BLaER1 treated with 17β-estradiol and CSF1 and Interleukin-3, amounts not matched to agents 10 nM and 100 nM (cell line): ENCODE results near the gene SDK2.

Experiments used
- H3K27ac ChIP-seq, 11 experiments: shearing (Covaris generic); formaldehyde crosslinking; 2 replicates each; pipeline ENCODE4 v1.8.1; 2022
- H3K27me3 ChIP-seq, 11 experiments: shearing (Covaris generic); formaldehyde crosslinking; 2 replicates each; pipeline ENCODE4 v1.8.1; 2022
- H3K36me3 ChIP-seq, 11 experiments: shearing (Covaris generic); formaldehyde crosslinking; 2 replicates each; pipeline ENCODE4 v1.8.1; 2022
- H3K4me1 ChIP-seq, 10 experiments: shearing (Covaris generic); formaldehyde crosslinking; 2 replicates each; pipeline ENCODE4 v1.8.1; 2022
- H3K4me2 ChIP-seq, 11 experiments: shearing (Covaris generic); formaldehyde crosslinking; 2 replicates each; pipeline ENCODE4 v1.8.1; 2022
- H3K4me3 ChIP-seq, 10 experiments: shearing (Covaris generic); formaldehyde crosslinking; 2 replicates each; pipeline ENCODE4 v1.8.1; 2022
- H3K9ac ChIP-seq, 11 experiments: shearing (Covaris generic); formaldehyde crosslinking; 2 replicates each; pipeline ENCODE4 v1.8.1; 2022
- H3K9me3 ChIP-seq, 11 experiments: shearing (Covaris generic); formaldehyde crosslinking; replicated peaks in 1 of 11; 2 replicates each; pipeline ENCODE4 v1.8.1; 2022
- H4K20me1 ChIP-seq, 11 experiments: shearing (Covaris generic); formaldehyde crosslinking; 2 replicates each; pipeline ENCODE4 v1.8.1; 2022
- Cebpa-rat ChIP-seq, 11 experiments: shearing (Covaris generic); IDR thresholded peaks; 2 replicates each; pipeline ENCODE4 v1.8.1; 2022

SDK2 gene

DNA sequence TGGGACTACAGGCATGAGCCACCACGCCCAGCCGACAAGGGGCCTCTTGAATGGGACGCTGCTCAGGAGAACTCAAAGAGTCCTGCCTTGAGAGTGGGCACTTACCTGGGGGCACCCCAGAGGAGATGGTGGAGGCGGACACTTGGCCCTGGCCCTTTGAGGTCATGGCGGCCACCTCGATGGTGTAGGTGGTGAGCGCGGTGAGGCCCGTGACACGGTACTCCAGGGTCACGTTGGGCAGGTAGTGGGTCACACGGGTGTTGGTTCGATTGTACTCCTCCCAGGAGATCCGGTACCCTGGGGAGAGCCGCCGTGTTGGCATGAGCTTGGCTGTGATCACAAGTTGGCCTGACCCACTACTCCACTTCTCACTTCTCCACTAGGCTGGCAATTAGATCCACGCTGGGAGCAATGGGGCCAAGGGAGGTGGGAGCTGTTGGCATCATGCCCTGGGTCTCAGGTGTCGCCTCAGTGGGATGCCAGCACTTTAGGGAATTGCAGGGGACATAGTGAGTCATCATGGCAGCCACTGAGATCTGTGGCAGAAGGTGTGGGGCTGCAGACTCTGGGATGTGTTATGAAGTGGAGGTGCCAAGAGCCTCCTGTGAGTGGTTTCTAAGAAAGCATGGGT lies 243.2 kb downstream of the SDK2 start:
- no peak overlapping the region for H3K4me3 ChIP-seq
- no peaks in the 10 kb centered on the region for H3K9me3 ChIP-seq
- peaks cover 0 to 25% (median 0%) of the 10 kb centered on the region in 11 experiments; a peak in 8 of 22 replicates for H3K36me3 ChIP-seq
- peak overlapping the region in 8 of 11 experiments; percentile 55 to 68 (median 60); a peak in 14 of 22 replicates for H3K4me2 ChIP-seq
- H3K4me1 ChIP-seq = peaks cover 5 to 14% (median 13%) of the 10 kb centered on the region in 10 experiments; a peak in 19 of 20 replicates
- no peak for TF ChIP-seq Cebpa-rat (IDR thresholded peaks at IDR 0.05)
- H4K20me1 ChIP-seq = 0 out of 22 replicates have a peak, but pooled peaks cover 0 to 3% (median 0%) of the 10 kb centered on the region in 11 experiments
- no peak overlapping the region for H3K9ac ChIP-seq
- no peaks in the 10 kb centered on the region for H3K27me3 ChIP-seq
- no peak overlapping the region; a peak in 3 of 22 replicates for H3K27ac ChIP-seq

GRCh38 chr17:73399056-73399455 lies 245.2 kb downstream of the SDK2 start:
- Histone ChIP-seq H3K9me3 (no peaks in the 10 kb centered on the region), H3K27ac (no peak overlapping the region), H3K27me3 (no peaks in the 10 kb centered on the region), H3K9ac (no peak overlapping the region), H3K4me1 (peaks cover 5 to 27% (median 21%) of the 10 kb centered on the region in 10 experiments; a peak in 19 of 20 replicates), H3K4me2 (no peak overlapping the region), H4K20me1 (peaks cover 0 to 11% (median 0%) of the 10 kb centered on the region in 11 experiments; a peak in 1 of 22 replicates), H3K4me3 (no peak overlapping the region), H3K36me3 (peaks cover 0 to 25% (median 0%) of the 10 kb centered on the region in 11 experiments; a peak in 8 of 22 replicates)
- no peak for TF ChIP-seq Cebpa-rat (IDR thresholded peaks at IDR 0.05)

DNA sequence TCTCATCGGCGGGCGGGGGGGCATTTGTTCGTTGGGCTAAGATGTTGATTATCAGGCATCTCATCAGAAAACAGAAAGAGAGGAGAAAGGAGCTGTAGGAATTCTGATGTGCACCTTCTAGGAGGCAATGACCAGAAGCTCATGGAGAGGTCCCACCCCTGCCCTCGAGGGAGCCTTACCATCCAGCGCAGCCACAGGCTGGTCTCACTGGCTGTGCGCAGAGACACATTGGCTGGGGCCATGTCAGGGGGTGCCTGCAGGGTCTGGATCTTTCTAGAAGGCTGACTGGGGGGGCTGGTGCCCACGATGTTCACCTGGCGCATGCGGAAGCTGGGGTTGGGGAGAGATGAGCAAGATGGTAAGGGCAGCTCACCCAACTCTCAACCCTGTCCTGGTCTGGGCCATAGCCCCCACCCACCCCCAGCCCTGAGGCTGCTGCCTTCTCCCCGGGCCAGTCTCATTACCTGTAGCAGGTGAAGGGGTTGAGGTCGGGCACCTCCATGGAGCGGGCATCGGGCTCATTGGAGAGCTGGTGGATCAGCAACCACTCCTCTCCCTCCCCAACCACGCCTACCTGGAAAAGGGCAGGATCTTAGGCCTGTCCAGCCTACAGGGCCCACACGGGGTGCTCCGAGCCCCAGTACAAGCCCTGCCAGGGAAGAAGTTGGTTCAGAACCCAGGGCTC lies 246.2 kb downstream of the SDK2 start:
- H3K36me3 ChIP-seq = peaks cover 0 to 36% (median 0%) of the 10 kb centered on the region in 11 experiments; a peak in 8 of 22 replicates
- H3K9ac ChIP-seq = no peak overlapping the region
- no peaks in the 10 kb centered on the region for H3K27me3 ChIP-seq
- H3K4me3 ChIP-seq = no peak overlapping the region
- H3K9me3 ChIP-seq = no peaks in the 10 kb centered on the region
- no peak overlapping the region for H3K4me2 ChIP-seq
- TF ChIP-seq Cebpa-rat (IDR thresholded peaks at IDR 0.05) = no peak
- H3K27ac ChIP-seq = no peak overlapping the region
- peaks cover 0 to 11% (median 0%) of the 10 kb centered on the region in 11 experiments; a peak in 1 of 22 replicates for H4K20me1 ChIP-seq
- peaks cover 5 to 32% (median 21%) of the 10 kb centered on the region in 10 experiments; a peak in 19 of 20 replicates for H3K4me1 ChIP-seq

GRCh38 chr17:73397278-73397826 lies 246.9 kb downstream of the SDK2 start:
- Histone ChIP-seq H3K4me1 (peaks cover 4 to 32% (median 19%) of the 10 kb centered on the region in 10 experiments; a peak in 19 of 20 replicates), H3K27me3 (no peaks in the 10 kb centered on the region), H4K20me1 (peaks cover 0 to 11% (median 0%) of the 10 kb centered on the region in 11 experiments; a peak in 1 of 22 replicates), H3K9ac (no peak overlapping the region), H3K9me3 (no peaks in the 10 kb centered on the region), H3K27ac (no peak overlapping the region), H3K36me3 (peaks cover 0 to 37% (median 0%) of the 10 kb centered on the region in 11 experiments; a peak in 8 of 22 replicates), H3K4me3 (no peak overlapping the region), H3K4me2 (no peak overlapping the region)
- no peak for TF ChIP-seq Cebpa-rat (IDR thresholded peaks at IDR 0.05)

- Histone ChIP-seq H3K27ac (no peak overlapping the region), H3K4me2 (no peak overlapping the region), H4K20me1 (peaks cover 0 to 11% (median 0%) of the 10 kb centered on the region in 11 experiments; a peak in 1 of 22 replicates), H3K4me3 (no peak overlapping the region), H3K27me3 (no peaks in the 10 kb centered on the region), H3K4me1 (peaks cover 0 to 25% (median 12%) of the 10 kb centered on the region in 10 experiments; a peak in 17 of 20 replicates), H3K9ac (no peak overlapping the region), H3K36me3 (peaks cover 0 to 37% (median 0%) of the 10 kb centered on the region in 11 experiments; a peak in 8 of 22 replicates), H3K9me3 (no peaks in the 10 kb centered on the region)
- TF ChIP-seq Cebpa-rat (IDR thresholded peaks at IDR 0.05) = no peak
These were observed 247.6 kb downstream of the SDK2 start for GRCh38 chr17:73396431-73397277.

GRCh38 chr17:73394512-73395450 lies 249.5 kb downstream of the SDK2 start:
- no peaks in the 10 kb centered on the region for H3K27me3 ChIP-seq
- H3K4me2 ChIP-seq = peak overlapping the region in 4 of 11 experiments; percentile 6 to 32 (median 8); a peak in 2 of 22 replicates

GRCh38 chr17:73393962-73394361 lies 250.3 kb downstream of the SDK2 start:
- peaks cover 0 to 36% (median 6%) of the 10 kb centered on the region in 11 experiments; a peak in 8 of 22 replicates for H3K36me3 ChIP-seq
- H3K9ac ChIP-seq = no peak overlapping the region
- H3K4me2 ChIP-seq = no peak overlapping the region
- peaks cover 0 to 11% (median 0%) of the 10 kb centered on the region in 11 experiments; a peak in 1 of 22 replicates for H4K20me1 ChIP-seq
- peaks cover 0 to 26% (median 7%) of the 10 kb centered on the region in 10 experiments; a peak in 10 of 20 replicates for H3K4me1 ChIP-seq
- H3K27me3 ChIP-seq = no peaks in the 10 kb centered on the region
- no peak overlapping the region for H3K4me3 ChIP-seq
- H3K9me3 ChIP-seq = no peaks in the 10 kb centered on the region
- H3K27ac ChIP-seq = no peak overlapping the region
- TF ChIP-seq Cebpa-rat (IDR thresholded peaks at IDR 0.05) = no peak

More at GRCh38 chr17:73394512-73395450, 249.5 kb downstream of the SDK2 start:
- Histone ChIP-seq H4K20me1 (peaks cover 0 to 11% (median 0%) of the 10 kb centered on the region in 11 experiments; a peak in 1 of 22 replicates), H3K27ac (no peak overlapping the region), H3K9ac (0 out of 22 replicates have a peak overlapping the region, but pooled peaks of 1 of the 11 experiments have one; percentile 4), H3K36me3 (peaks cover 0 to 39% (median 6%) of the 10 kb centered on the region in 11 experiments; a peak in 8 of 22 replicates), H3K9me3 (no peaks in the 10 kb centered on the region), H3K4me3 (no peak overlapping the region), H3K4me1 (peaks cover 0 to 20% (median 7%) of the 10 kb centered on the region in 10 experiments; a peak in 10 of 20 replicates)
- no peak for TF ChIP-seq Cebpa-rat (IDR thresholded peaks at IDR 0.05)
